SK-N-SH (cell line): ENCODE measurements around the gene TRIP4. TPM values are rescaled to one million over a fixed set of nuclear protein-coding genes. Genes with fewer than 3 reads are reported as not detected.

Experiments
- CTCF ChIA-PET: fragments of 300-600, 350-600 bp; formaldehyde crosslinking; extraction: SDS; loops from one replicate; lab custom pipeline; 2021; lab: Yijun Ruan, JAX
- POLR2A ChIA-PET: fragments of 350-600 bp; sonication (Branson Sonifier 250); formaldehyde crosslinking; extraction: SDS; loops from one replicate; lab custom pipeline; 2020; ENCODE audit warnings: antibody characterized with exemption, inconsistent platforms; lab: Yijun Ruan, JAX
- DNase-seq: peaks from one replicate; pipeline ENCODE4 v3.0.0; 2012
- H2AFZ ChIP-seq: fragments of 200-600 bp; sonication (generic); 2 replicates; pipeline ENCODE4 v1.8.1; 2016; ENCODE audit warnings: antibody characterized with exemption, mild to moderate bottlenecking, low read depth
- H3F3A ChIP-seq: fragments of 200-600 bp; sonication (generic); replicated peaks from 2 replicates; pipeline ENCODE3; 2016; ENCODE audit warnings: antibody characterized with exemption, mild to moderate bottlenecking; ENCODE audit not compliant: insufficient read depth
- H3K27ac ChIP-seq, 2 experiments: fragments of 200-500 bp in 1 of 2; fragments of 200-600 bp in 1 of 2; sonication (Bioruptor generic) in 1 of 2; sonication (generic), shearing (Covaris generic) in 1 of 2; 2 replicates each; pipeline versions ENCODE4 v1.5.1 to v1.6.1; 2014 to 2016; ENCODE audit warnings: low read depth in 2 of 2, inconsistent platforms in 1 of 2, low read length in 1 of 2, mild to moderate bottlenecking in 1 of 2, mixed read lengths in 1 of 2
- H3K27me3 ChIP-seq: fragments of 200-600 bp; sonication (generic), shearing (Covaris generic); 2 replicates; pipeline ENCODE4 v1.6.1; 2016; ENCODE audit warnings: mixed run types; ENCODE audit not compliant: insufficient read depth
- H3K36me3 ChIP-seq, 2 experiments: fragments of 200-500 bp in 1 of 2; fragments of 200-600 bp in 1 of 2; sonication (Bioruptor generic) in 1 of 2; sonication (generic) in 1 of 2; replicated peaks in 1 of 2; 2 replicates each; pipeline versions ENCODE3 to v1.5.1; 2014 to 2016; ENCODE audit warnings: low read length in 1 of 2, mild to moderate bottlenecking in 1 of 2; ENCODE audit not compliant: insufficient read depth in 2 of 2, control insufficient read depth in 1 of 2
- H3K4me1 ChIP-seq, 2 experiments: fragments of 200-500 bp in 1 of 2; fragments of 200-600 bp in 1 of 2; sonication (Bioruptor generic) in 1 of 2; sonication (generic), shearing (Covaris generic) in 1 of 2; 2 replicates each; pipeline versions ENCODE4 v1.5.1 to v1.6.1; 2014 to 2016; ENCODE audit warnings: low read depth in 1 of 2, low read length in 1 of 2, mixed run types in 1 of 2; ENCODE audit not compliant: insufficient read depth in 2 of 2, control insufficient read depth in 1 of 2
- H3K4me2 ChIP-seq: fragments of 200-600 bp; sonication (generic), shearing (Covaris generic); 2 replicates; pipeline ENCODE4 v1.6.1; 2017; ENCODE audit warnings: mixed run types
- H3K4me3 ChIP-seq, 2 experiments: fragments of 200-500 bp in 1 of 2; fragments of 200-600 bp in 1 of 2; sonication (Bioruptor generic) in 1 of 2; sonication (generic), shearing (Covaris generic) in 1 of 2; 2 replicates each; pipeline versions ENCODE4 v1.5.1 to v1.8.1; 2014 to 2016; ENCODE audit warnings: low read depth in 2 of 2, inconsistent platforms in 1 of 2, low read length in 1 of 2, mild to moderate bottlenecking in 1 of 2, mixed read lengths in 1 of 2, moderate library complexity in 1 of 2
- H3K79me2 ChIP-seq: fragments of 200-600 bp; sonication (generic); 2 replicates; pipeline ENCODE4 v1.8.1; 2017; ENCODE audit warnings: mild to moderate bottlenecking; ENCODE audit not compliant: insufficient read depth
- H3K9ac ChIP-seq: fragments of 200-600 bp; sonication (generic); 2 replicates; pipeline ENCODE4 v1.6.1; 2017; ENCODE audit warnings: mixed run types
- H3K9me2 ChIP-seq: fragments of 200-600 bp; sonication (generic); 2 replicates; pipeline ENCODE4 v1.6.1; 2017; ENCODE audit warnings: mixed run types
- H3K9me3 ChIP-seq: fragments of 200-600 bp; sonication (generic); 2 replicates; pipeline ENCODE4 v1.6.1; 2017; ENCODE audit warnings: mixed run types, mild to moderate bottlenecking, moderate library complexity
- H4K20me1 ChIP-seq: fragments of 200-600 bp; sonication (generic); 2 replicates; pipeline ENCODE4 v1.6.1; 2017; ENCODE audit warnings: mild to moderate bottlenecking, mixed run types; ENCODE audit not compliant: insufficient read depth
- CHD2 ChIP-seq: fragments of 150-350 bp; IDR thresholded peaks from 2 replicates; pipeline ENCODE4 v1.6.1; 2018; ENCODE audit warnings: low read length; ENCODE audit not compliant: partially characterized antibody
- ELF1 ChIP-seq: IDR thresholded peaks from 2 replicates; pipeline ENCODE4 v1.4.0; 2012
- EP300 ChIP-seq, 2 experiments: IDR thresholded peaks; 2 replicates each; pipeline versions ENCODE4 v1.4.0 to v1.6.1; 2012; ENCODE audit warnings: borderline replicate concordance in 1 of 2, low read depth in 1 of 2, low read length in 1 of 2
- FOXJ3 ChIP-seq: sonication (generic); formaldehyde crosslinking; IDR thresholded peaks from 2 replicates; pipeline ENCODE4 v1.5.1; 2020; ENCODE audit warnings: mild to moderate bottlenecking, missing genetic modification reagents
- GABPA ChIP-seq: IDR thresholded peaks from 2 replicates; pipeline ENCODE4 v1.4.0; 2012; ENCODE audit warnings: low read depth, mild to moderate bottlenecking
- GATA2 ChIP-seq: sonication (generic); formaldehyde crosslinking; IDR thresholded peaks from 2 replicates; pipeline ENCODE4 v1.5.0; 2020; ENCODE audit warnings: mild to moderate bottlenecking, missing genetic modification reagents
- MEF2A ChIP-seq: IDR thresholded peaks from 2 replicates; pipeline ENCODE4 v1.4.0; 2012; ENCODE audit warnings: low read depth, borderline replicate concordance
- RXRA ChIP-seq: IDR thresholded peaks from 2 replicates; pipeline ENCODE4 v1.4.0; 2012; ENCODE audit warnings: low read depth, mild to moderate bottlenecking, borderline replicate concordance
- TCF12 ChIP-seq: IDR thresholded peaks from 2 replicates; pipeline ENCODE4 v1.4.0; 2012
- TEAD4 ChIP-seq: IDR thresholded peaks from 2 replicates; pipeline ENCODE4 v1.4.0; 2012; ENCODE audit warnings: mild to moderate bottlenecking, borderline replicate concordance; ENCODE audit not compliant: insufficient read depth
- WGBS: methylation state at CpG from one replicate; pipeline ENCODE4 v1.1.6; 2017; ENCODE audit warnings: low lambda C conversion rate; 5-methylcytosine and 5-hydroxymethylcytosine counted together
- polyA plus RNA-seq, 3 experiments: library from polyadenylated mRNA; depleted of rRNA; stranded (reverse); fragments of >200 nt; gene quantifications; 2 replicates each; pipeline ENCODE4 v1.2.3, GENCODE V29; 2012
- TF ChIP-seq, protein P1 (sequence below): IDR thresholded peaks from 2 replicates; pipeline ENCODE4; 2012
- TF ChIP-seq, protein P2 (sequence below): fragments of 150-350 bp; IDR thresholded peaks from 2 replicates; pipeline ENCODE4 v1.6.1; 2016; ENCODE audit warnings: mild to moderate bottlenecking, low read depth, low read length
- TF ChIP-seq, protein P3 (sequence below): fragments of 150-350 bp; IDR thresholded peaks from 2 replicates; pipeline ENCODE4 v1.6.1; 2017; ENCODE audit warnings: antibody characterized with exemption, low read length, low read depth, borderline replicate concordance
- TF ChIP-seq, protein P4 (sequence below): fragments of 200-600 bp; sonication (generic); IDR thresholded peaks from 2 replicates; pipeline ENCODE4 v1.6.1; 2017; ENCODE audit warnings: antibody characterized with exemption, mild to moderate bottlenecking, moderate library complexity
- TF ChIP-seq, protein P5 (sequence below): IDR thresholded peaks from 2 replicates; pipeline ENCODE4 v1.6.1; 2012; ENCODE audit warnings: mild to moderate bottlenecking, low read depth, low read length, moderate library complexity

Gene TRIP4
- polyA plus RNA-seq, 1 of the 3 experiments (the other 2 are of a cell fraction) = 14.5 TPM

DNA sequence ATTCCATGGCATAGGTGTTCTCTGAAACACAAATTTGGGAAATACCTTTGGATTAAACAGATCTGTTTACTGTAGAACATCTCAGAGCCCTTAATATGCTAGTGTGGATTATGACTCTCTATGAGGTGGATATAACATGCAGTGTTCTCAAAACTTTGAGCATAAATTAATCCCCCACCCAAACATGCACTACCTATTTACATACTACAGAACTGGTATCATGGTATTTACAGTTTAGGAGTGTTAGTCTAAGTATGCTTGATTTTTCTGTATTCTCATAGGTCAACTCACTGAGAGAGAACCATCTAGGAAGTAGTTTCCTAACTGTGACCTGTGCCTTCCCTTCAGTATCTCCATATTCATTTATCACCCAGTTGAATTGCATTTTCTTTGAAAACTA, 41.8 kb downstream of the TRIP4 start:
- Histone ChIP-seq H3K9me3 (no peaks in the 10 kb centered on the region), H4K20me1 (no peaks in the 10 kb centered on the region), H3K27me3 (no peaks in the 10 kb centered on the region), H2AFZ (no peak overlapping the region), H3K4me1 (peaks cover 0 to 18% of the 10 kb centered on the region in 2 experiments; a peak in 1 of 4 replicates), H3K79me2 (0 out of 2 replicates have a peak, but pooled peaks cover 3% of the 10 kb centered on the region), H3K9me2 (no peaks in the 10 kb centered on the region), H3K4me2 (peak overlapping the region; percentile 36; the same call in 1 of the 2 replicates), H3K9ac (no peak overlapping the region; the same call in 1 of the 2 replicates), H3K4me3 (no peak overlapping the region), H3K27ac (peak overlapping the region; percentile 64 to 82; a peak in 3 of 4 replicates), H3F3A (peaks cover 30% of the 10 kb centered on the region), H3K36me3 (peaks cover 16 to 31% of the 10 kb centered on the region in 2 experiments)
- TF ChIP-seq, protein P1, sequence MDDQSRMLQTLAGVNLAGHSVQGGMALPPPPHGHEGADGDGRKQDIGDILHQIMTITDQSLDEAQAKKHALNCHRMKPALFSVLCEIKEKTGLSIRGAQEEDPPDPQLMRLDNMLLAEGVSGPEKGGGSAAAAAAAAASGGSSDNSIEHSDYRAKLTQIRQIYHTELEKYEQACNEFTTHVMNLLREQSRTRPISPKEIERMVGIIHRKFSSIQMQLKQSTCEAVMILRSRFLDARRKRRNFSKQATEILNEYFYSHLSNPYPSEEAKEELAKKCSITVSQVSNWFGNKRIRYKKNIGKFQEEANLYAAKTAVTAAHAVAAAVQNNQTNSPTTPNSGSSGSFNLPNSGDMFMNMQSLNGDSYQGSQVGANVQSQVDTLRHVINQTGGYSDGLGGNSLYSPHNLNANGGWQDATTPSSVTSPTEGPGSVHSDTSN = no peak
- TF ChIP-seq GABPA (no peak), TCF12 (no peak), TEAD4 (no peak), RXRA (no peak), CHD2 (no peak)
- TF ChIP-seq, protein P2, sequence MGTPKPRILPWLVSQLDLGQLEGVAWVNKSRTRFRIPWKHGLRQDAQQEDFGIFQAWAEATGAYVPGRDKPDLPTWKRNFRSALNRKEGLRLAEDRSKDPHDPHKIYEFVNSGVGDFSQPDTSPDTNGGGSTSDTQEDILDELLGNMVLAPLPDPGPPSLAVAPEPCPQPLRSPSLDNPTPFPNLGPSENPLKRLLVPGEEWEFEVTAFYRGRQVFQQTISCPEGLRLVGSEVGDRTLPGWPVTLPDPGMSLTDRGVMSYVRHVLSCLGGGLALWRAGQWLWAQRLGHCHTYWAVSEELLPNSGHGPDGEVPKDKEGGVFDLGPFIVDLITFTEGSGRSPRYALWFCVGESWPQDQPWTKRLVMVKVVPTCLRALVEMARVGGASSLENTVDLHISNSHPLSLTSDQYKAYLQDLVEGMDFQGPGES = no peak
- POLR2A ChIA-PET = no interaction called here
- CTCF ChIA-PET = interaction anchor here (1.0 to 5.4 kb wide), 2 partner anchors 224 to 251 kb away, joined by 5 to 24 read pairs; no protein-coding TSS in a partner anchor
- DNase-seq = no peak

DNA sequence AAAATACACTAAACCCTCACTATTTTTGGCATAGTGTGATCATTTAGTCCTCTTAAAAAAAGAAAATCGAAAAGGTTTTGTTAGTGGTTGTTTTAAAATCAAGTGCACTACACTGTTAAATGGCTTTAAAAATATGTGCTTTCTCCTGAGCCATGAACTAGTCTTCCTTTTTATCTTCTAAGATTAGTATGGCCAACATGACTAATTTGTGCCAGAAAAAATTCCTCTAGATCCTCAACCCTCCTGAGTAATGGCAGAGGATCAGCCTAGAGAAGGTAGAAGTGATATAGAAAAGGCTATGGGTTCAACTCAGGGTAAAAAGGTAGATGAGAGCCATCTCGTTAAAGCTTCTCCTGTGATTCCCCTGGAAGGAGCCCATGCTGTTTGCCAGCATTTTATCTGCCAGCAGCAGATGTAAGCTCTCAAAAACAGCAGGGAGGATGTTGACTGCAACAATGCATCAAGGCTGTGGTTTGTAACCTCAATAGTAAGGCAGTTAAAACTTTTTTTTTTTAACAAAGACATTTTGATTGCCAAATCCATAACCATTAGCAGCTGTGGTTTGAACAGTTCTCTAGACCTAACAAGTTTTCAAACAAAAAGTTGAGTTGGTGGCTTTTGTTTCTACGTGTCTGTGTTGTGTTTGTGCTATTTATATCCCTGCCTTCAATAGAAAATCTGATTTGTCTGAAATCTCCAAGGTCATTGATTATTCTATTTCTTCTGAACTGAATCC, 42.5 kb downstream of the TRIP4 start:
- no peak for DNase-seq
- Histone ChIP-seq H3F3A (peaks cover 28% of the 10 kb centered on the region), H3K9me2 (no peaks in the 10 kb centered on the region), H3K9me3 (no peaks in the 10 kb centered on the region), H3K4me2 (peak overlapping the region; percentile 36; the same call in 1 of the 2 replicates), H2AFZ (no peak overlapping the region), H3K27me3 (no peaks in the 10 kb centered on the region), H3K79me2 (0 out of 2 replicates have a peak, but pooled peaks cover 3% of the 10 kb centered on the region), H4K20me1 (no peaks in the 10 kb centered on the region), H3K9ac (no peak overlapping the region; the same call in 1 of the 2 replicates), H3K4me3 (no peak overlapping the region), H3K4me1 (peaks cover 0 to 18% of the 10 kb centered on the region in 2 experiments; a peak in 1 of 4 replicates), H3K27ac (peak overlapping the region; percentile 64 to 82; a peak in 3 of 4 replicates), H3K36me3 (peaks cover 14 to 26% of the 10 kb centered on the region in 2 experiments)
- POLR2A ChIA-PET = no interaction called here
- WGBS = 37% methylated on average over 3 of the region's 3 CpGs
- CTCF ChIA-PET = interaction anchor here (1.0 to 1.1 kb wide), 2 partner anchors 223 to 251 kb away, joined by 5 read pairs; no protein-coding TSS in a partner anchor
- TF ChIP-seq, protein P3, sequence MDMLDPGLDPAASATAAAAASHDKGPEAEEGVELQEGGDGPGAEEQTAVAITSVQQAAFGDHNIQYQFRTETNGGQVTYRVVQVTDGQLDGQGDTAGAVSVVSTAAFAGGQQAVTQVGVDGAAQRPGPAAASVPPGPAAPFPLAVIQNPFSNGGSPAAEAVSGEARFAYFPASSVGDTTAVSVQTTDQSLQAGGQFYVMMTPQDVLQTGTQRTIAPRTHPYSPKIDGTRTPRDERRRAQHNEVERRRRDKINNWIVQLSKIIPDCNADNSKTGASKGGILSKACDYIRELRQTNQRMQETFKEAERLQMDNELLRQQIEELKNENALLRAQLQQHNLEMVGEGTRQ = no peak
- no peak; the same call in 1 of the 2 replicates for TF ChIP-seq MEF2A
- TF ChIP-seq, protein P4, sequence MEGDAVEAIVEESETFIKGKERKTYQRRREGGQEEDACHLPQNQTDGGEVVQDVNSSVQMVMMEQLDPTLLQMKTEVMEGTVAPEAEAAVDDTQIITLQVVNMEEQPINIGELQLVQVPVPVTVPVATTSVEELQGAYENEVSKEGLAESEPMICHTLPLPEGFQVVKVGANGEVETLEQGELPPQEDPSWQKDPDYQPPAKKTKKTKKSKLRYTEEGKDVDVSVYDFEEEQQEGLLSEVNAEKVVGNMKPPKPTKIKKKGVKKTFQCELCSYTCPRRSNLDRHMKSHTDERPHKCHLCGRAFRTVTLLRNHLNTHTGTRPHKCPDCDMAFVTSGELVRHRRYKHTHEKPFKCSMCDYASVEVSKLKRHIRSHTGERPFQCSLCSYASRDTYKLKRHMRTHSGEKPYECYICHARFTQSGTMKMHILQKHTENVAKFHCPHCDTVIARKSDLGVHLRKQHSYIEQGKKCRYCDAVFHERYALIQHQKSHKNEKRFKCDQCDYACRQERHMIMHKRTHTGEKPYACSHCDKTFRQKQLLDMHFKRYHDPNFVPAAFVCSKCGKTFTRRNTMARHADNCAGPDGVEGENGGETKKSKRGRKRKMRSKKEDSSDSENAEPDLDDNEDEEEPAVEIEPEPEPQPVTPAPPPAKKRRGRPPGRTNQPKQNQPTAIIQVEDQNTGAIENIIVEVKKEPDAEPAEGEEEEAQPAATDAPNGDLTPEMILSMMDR = no peak
- TF ChIP-seq EP300 (IDR thresholded peaks at IDR 0.05; ENCODE audit: borderline replicate concordance in 1 of 2, low read depth in 1 of 2, low read length in 1 of 2) = peak in 1 of 2 experiments; percentile 70; a peak in 2 of 4 replicates
- TF ChIP-seq, protein P5, sequence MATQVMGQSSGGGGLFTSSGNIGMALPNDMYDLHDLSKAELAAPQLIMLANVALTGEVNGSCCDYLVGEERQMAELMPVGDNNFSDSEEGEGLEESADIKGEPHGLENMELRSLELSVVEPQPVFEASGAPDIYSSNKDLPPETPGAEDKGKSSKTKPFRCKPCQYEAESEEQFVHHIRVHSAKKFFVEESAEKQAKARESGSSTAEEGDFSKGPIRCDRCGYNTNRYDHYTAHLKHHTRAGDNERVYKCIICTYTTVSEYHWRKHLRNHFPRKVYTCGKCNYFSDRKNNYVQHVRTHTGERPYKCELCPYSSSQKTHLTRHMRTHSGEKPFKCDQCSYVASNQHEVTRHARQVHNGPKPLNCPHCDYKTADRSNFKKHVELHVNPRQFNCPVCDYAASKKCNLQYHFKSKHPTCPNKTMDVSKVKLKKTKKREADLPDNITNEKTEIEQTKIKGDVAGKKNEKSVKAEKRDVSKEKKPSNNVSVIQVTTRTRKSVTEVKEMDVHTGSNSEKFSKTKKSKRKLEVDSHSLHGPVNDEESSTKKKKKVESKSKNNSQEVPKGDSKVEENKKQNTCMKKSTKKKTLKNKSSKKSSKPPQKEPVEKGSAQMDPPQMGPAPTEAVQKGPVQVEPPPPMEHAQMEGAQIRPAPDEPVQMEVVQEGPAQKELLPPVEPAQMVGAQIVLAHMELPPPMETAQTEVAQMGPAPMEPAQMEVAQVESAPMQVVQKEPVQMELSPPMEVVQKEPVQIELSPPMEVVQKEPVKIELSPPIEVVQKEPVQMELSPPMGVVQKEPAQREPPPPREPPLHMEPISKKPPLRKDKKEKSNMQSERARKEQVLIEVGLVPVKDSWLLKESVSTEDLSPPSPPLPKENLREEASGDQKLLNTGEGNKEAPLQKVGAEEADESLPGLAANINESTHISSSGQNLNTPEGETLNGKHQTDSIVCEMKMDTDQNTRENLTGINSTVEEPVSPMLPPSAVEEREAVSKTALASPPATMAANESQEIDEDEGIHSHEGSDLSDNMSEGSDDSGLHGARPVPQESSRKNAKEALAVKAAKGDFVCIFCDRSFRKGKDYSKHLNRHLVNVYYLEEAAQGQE = no peak
- TF ChIP-seq, protein P2 = no peak
- no peak for TF ChIP-seq ELF1
- TF ChIP-seq GATA2 (CRISPR knock-in tag) = no peak
- no peak for TF ChIP-seq FOXJ3 (CRISPR knock-in tag)
